Mucosa of descending colon (tissue), 3 donors: ENCODE results near the gene PTGDR2. TPM values are rescaled to one million over a fixed set of nuclear protein-coding genes. Genes with fewer than 3 reads are reported as not detected.

ENCODE experiments used
- ATAC-seq: fragments of 200-7000 bp; cut with Tn5 transposase; one replicate; pipeline ENCODE4 v1.9.1; 2020; ENCODE audit warnings: mild to moderate bottlenecking, moderate library complexity
- DNase-seq, 3 donors: peaks; one replicate each; pipeline ENCODE4 v3.0.0-alpha.2; 2020
- H3K36me3 ChIP-seq: fragments of 200-600 bp; one replicate; pipeline ENCODE4 v1.8.0; 2021; ENCODE audit warnings: low read depth, mild to moderate bottlenecking
- H3K4me1 ChIP-seq: fragments of 200-600 bp; one replicate; pipeline ENCODE4 v1.8.0; 2021; ENCODE audit warnings: low read depth, mild to moderate bottlenecking
- H3K4me3 ChIP-seq: fragments of 200-600 bp; one replicate; pipeline ENCODE4 v1.8.0; 2021; ENCODE audit warnings: mild to moderate bottlenecking
- H3K9me3 ChIP-seq: fragments of 200-600 bp; one replicate; pipeline ENCODE4 v1.8.0; 2021; ENCODE audit warnings: mild to moderate bottlenecking
- CTCF ChIP-seq: fragments of 200-600 bp; IDR thresholded peaks from one replicate; pipeline ENCODE4 v1.8.0; 2022; ENCODE audit warnings: antibody characterized with exemption, mild to moderate bottlenecking
- intact Hi-C, 2 donors: fragments of 100-400 bp; cut with DNase I in 1 of 2; cut with micrococcal nuclease in 1 of 2; formaldehyde crosslinking; loops; one replicate each; pipeline versions ENCODE4 v1.11.0 to v1.11.1; 2022; cut with DNase I, micrococcal nuclease
- total RNA-seq, 3 donors: library from RNA; stranded (reverse); fragmentation: NEBNext Ultra II Directional in 2 of 3; extraction: Animal tissue kit (Norgen Biotek cat#: 25700) in 2 of 3; gene quantifications; one replicate each; pipeline versions ENCODE4 v1.2.1 to v1.2.4, GENCODE V29; 2021 to 2023
- donor health status: DM: no; HTN: no; CAD: no; lungs with moderate emphysema.
- donor health status: DM: no; HTN: no; CAD: no.
- donor health status: DM: no; HTN: yes; CAD: no.

The PTGDR2 gene
- total RNA-seq, 3 donors from 2014 or later: 1.8 to 3.4 (median 2.6) TPM

- no peak for TF ChIP-seq CTCF
- Histone ChIP-seq H3K9me3 (no peaks in the 10 kb centered on the region), H3K4me3 (no peak overlapping the region), H3K4me1 (no peaks in the 10 kb centered on the region), H3K36me3 (no peaks in the 10 kb centered on the region)
- intact Hi-C loops: no loop called here
- no peak for DNase-seq
- ATAC-seq: no peak
These were observed 54.6 kb downstream of the PTGDR2 start for GRCh38 chr11:60801194-60801593.

Other genes starting within 250 kb of the PTGDR2 start
- gene MS4A8, start 156.3 kb downstream of the PTGDR2 start, total RNA-seq: 10 to 100 TPM; 11.5 to 36.2 (median 18.4) TPM
- not detected for gene MS4A18, start 131.2 kb downstream of the PTGDR2 start, total RNA-seq
- gene MS4A15, start 99.1 kb downstream of the PTGDR2 start, total RNA-seq: under 1 TPM in 1 of 3 donors, not detected in 2; 0.38 TPM
- gene MS4A10, start 70.6 kb downstream of the PTGDR2 start, total RNA-seq: 1 to 10 TPM in 1 of 3 donors, not detected in 2; 1.2 TPM
- gene CCDC86, start 13.8 kb downstream of the PTGDR2 start, total RNA-seq: 10 to 100 TPM in 2 of 3 donors, 1 to 10 TPM in 1; 8.8 to 14.9 (median 14.7) TPM
- gene ZP1, start 11.6 kb upstream of the PTGDR2 start, total RNA-seq: under 1 TPM in 2 of 3 donors, not detected in 1; 0.23 to 0.41 TPM
- 10 to 100 TPM; 61.1 to 74.1 (median 64.6) TPM for gene PRPF19, start 50.6 kb upstream of the PTGDR2 start, total RNA-seq
- gene TMEM109, start 58.2 kb upstream of the PTGDR2 start, total RNA-seq: 10 to 100 TPM; 35.8 to 95.2 (median 46.6) TPM
- gene TMEM132A, start 68.5 kb upstream of the PTGDR2 start, total RNA-seq: 10 to 100 TPM in 1 of 3 donors, 1 to 10 TPM in 2; 3.9 to 11.8 (median 8.5) TPM
- gene SLC15A3, start 96.2 kb upstream of the PTGDR2 start, total RNA-seq: 10 to 100 TPM in 2 of 3 donors, 1 to 10 TPM in 1; 6.2 to 36.8 (median 18.4) TPM
- 1 to 10 TPM; 2.3 to 4.3 (median 2.8) TPM for gene CD6, start 115.7 kb upstream of the PTGDR2 start, total RNA-seq
- 1 to 10 TPM; 1.2 to 3.4 (median 1.5) TPM for gene CD5, start 246.5 kb upstream of the PTGDR2 start, total RNA-seq